GM18505 (cell line): ENCODE data around the gene MAP6D1.

ENCODE experiments used
- ATAC-seq: cut with Tn5 transposase; IDR thresholded peaks from one replicate; pipeline ENCODE4 v1.9.1; 2021; ENCODE audit not compliant: unreplicated experiment
- POLR2A ChIP-seq: IDR thresholded peaks from 4 replicates; pipeline ENCODE4 v1.6.1; 2011; ENCODE audit warnings: borderline replicate concordance; ENCODE audit not compliant: insufficient read depth, insufficient read length; ENCODE audit errors: extremely low read depth

MAP6D1 gene

DNA sequence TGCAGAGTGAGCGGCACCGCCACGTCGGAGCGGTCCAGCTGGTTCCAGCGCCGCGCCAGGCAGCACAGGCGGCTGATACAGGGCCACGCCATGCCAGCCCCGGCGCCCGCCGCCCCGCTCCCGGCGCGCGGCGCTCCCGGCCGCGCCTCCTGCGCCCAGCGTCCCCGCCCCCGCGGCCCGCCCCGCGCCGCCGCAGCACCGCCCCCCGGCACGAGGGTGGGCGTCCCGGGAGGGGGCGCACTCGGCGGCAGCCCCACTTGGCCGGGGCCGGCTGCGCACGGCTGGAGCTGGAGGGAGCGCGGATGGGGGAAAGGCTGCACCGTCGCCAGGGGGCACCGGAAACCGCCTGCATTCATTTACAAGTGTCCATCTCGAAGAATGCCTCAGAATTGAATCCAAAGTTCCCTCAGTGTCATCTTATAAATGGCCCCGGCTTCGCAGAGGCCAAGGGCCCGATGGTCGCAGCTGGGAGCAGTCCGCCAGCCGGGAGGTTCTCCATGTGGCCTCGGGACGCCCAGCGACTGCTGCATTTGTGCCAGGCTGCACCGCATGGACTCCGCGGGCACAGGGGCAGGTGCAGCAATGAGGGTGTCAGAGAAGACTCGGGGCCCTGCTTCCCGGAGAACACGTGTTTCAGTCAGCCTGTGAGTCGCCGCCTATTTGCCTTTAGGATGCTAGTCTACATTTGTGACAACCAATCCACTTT lies at the start of gene MAP6D1:
TSS of gene MAP6D1 (minus strand) at position 122 of the 706 bp plus-strand sequence. CDS start at position 92, 30 bp downstream.
- TF ChIP-seq POLR2A = no peak
- ATAC-seq = peak; percentile 43

DNA sequence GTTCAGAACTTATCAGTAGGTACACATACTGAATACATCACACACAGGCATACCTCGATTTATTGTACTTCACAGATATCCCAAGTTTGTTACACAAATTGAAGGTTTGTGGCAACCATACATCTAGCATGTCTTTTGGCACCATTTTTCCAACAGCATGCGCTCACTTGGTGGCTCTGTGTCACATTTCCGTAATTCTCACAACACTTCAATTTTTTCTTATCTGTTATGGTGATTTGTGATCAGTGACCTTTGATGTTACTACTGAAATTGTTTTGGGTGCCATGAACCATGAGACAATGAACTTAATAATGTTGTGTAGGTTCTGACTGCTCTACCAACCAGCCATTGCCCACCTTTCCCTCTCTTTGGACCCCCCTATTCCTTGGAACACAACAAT lies 48.5 kb upstream of the MAP6D1 start:
- no peak for ATAC-seq
- TF ChIP-seq POLR2A = no peak

DNA sequence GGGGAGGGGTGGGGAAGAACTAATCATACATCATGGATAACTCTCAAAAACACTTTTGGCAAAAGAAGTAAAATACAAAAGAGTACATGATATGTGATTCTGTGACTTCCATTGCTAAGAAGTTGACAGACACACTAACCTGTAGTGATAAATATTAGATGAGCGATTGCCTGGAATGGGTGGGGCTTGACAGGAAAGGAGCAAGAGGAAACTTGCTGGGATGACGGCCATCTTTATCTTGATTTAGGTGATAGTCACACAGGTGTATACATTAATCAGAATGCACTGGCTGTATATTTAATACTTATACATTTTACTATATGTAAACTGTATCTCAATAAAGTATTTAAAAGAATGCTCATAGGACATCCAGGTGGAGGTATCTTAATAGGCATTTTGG lies 46.2 kb upstream of the MAP6D1 start:
- no peak for ATAC-seq
- TF ChIP-seq POLR2A = no peak

DNA sequence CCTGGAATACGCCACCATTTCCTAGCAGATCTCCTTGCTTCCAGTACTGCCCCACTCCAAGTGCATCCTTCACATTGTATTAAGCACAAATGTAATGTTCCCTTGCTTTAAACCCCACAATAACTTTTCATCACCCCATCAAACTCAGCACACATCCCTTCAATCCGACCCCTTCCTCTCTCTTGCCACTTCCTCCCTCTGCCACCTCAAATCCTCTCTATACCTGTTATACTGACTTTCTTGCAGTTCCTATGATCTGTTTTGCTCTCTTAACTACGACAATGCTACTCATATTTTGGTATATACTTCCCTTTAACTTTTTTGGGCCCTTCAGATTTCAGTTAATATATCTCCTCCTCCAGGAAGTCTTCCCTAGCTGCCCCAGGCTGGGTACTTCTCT lies 45.2 kb upstream of the MAP6D1 start:
- no peak for ATAC-seq
- no peak for TF ChIP-seq POLR2A

DNA sequence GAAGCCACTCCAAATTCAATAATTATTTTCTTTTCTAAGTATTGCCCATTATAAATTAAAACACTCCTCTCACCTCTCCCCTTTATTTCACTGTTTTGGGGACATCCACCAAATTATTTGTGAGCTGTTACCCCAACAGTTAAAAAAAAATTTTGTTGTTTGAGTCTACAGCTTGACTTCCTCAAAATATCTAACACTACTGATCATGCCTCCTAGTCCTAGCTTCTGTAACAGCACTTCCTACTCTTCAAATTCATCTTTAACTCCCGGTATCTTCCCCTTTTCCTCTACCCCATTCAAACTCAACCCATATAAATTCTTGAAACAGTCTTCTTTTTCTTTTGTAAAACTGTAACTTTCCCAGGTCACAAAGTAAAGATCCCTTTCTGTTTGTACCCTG lies 43.4 kb upstream of the MAP6D1 start:
- no peak for ATAC-seq
- no peak for TF ChIP-seq POLR2A

DNA sequence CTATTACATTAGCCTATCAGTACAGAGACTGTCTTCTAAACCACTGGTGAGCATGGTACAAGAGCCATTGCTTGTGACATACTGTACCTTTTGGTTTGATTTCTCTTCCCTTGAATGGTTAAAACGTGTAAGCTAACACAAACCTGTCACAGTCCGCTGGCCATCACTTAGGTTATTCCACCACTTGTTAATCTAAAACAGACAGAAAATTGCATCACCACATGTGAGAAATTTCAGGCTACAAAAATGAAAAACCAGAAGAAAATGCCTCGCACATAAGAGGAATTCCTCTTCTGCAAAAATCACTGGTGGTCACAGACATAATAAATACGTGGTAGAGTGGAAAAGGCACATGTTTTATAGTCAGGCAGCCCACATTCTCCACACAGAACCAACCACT lies 37.2 kb upstream of the MAP6D1 start:
- TF ChIP-seq POLR2A = no peak
- ATAC-seq = no peak

DNA sequence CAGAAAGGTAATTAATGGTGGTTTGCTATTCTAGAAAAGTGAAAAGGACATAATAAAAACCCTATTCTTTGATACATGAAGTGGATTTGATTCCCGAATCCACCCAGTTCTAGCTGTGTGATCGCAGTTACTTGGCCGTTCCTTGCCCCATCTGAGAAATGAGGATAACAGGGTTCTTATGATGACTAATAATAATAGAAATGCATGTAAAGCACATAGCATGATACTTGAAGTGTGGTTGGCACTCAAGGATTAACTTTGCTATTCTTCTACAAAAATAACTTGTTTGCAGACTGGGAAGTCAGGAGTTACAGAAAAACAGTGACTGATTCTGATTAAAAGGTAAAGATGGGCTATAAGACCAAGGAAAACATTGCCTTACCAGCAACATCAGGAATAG lies 32.5 kb upstream of the MAP6D1 start:
- ATAC-seq = no peak

DNA sequence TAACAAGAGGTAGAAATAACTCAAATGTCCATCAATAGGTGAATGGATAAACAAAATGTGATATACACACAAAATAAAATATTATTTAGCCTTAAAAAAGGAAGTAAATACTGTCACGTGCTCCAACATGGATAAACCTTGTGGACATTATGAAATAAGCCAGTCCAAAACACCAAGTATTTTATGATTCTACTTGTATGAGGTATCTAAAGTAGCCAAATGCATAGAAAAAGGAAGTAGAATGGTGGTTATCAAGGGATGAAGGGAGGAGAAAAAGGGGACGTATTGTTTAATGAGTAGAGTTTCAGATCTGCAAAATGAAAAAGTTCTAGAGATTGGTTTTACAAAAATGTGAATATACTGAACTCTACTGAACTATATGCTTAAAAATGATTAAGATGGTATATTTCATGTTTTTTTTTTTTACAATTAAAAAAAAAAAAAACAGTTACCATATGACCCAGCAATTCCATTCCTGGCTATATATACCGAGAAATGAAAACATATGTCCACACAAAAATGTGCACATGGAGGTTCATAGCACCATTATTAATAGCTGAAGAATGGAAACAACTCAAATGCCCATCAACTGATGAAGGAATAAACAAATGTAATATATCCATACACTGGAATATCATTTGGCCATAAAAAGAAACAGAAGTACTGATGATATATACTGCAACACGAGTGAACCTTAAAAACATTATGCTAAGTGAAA lies 29.1 kb upstream of the MAP6D1 start:
- no peak for ATAC-seq
- no peak for TF ChIP-seq POLR2A

More for the DNA sequence above, 32.5 kb upstream of the MAP6D1 start:
- no peak for TF ChIP-seq POLR2A

DNA sequence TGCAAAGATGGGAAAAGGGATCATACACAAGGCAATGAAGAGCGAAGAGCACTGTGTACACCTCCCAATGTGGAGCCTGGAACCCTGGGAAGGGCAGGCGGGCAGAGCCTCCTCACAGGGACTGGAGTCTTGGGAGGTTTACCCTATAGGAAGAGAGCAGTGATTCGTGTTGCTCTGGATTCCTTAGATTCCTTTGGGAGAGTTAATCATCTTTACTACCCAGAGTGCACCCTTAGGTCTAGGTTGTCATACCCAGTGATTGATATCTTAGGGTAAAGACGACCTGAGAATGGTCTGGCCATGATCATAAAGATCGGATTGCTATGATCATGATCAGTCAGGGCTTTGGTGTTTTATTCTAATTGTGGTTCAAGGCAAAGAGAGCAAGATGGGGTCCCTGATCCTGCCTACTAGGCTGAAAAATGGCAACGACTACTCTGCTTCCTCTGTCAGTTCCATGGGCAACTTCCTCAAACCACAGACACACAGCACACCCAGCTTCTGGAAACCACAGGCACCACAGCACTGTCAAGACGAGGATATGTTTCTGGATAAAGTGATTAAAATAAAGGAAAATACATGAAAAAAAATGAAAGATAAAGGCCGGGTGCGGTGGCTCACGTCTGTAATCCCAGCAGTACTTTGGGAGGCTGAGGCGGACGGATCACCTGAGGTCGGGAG lies 20.4 kb upstream of the MAP6D1 start:
- ATAC-seq = no peak
- no peak for TF ChIP-seq POLR2A

DNA sequence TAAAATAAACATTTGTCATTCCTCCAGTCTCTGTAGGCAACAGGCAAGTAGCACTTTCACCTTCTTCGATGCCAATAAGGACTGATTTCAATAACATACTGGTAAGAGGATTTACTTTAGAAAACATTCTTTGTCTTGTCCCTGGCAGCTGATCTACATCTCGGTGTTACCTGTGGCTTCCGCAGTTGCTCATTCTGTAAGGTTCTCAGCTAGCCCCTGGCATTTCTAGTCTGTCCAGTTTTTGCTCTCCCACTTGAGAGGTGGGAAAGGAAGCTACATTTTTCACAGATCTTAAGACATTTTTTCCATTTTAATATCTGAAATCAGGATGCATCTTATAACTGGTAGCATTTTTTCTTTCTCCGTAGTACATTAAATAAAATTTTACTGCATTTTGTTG lies 19.7 kb upstream of the MAP6D1 start:
- TF ChIP-seq POLR2A = no peak
- ATAC-seq = no peak

DNA sequence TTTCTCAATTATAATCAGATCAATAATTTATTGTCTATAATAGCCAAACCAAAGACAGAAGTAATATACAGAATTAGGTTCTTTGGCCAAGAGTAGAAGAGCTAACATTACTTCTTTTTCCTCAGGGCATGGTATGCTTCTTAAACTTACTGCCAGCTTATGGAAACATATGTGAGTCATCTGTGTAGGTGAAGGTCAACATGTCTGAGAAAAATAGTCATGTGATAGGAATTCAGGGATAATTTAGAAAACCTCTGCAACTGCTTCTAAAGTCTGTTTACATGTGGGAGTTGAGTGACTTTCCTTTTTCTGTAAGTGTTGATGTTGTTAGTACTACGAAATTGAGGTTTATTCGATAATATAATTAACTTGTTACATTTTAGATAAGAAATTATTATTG lies 19.2 kb upstream of the MAP6D1 start:
- ATAC-seq = no peak
- no peak for TF ChIP-seq POLR2A

DNA sequence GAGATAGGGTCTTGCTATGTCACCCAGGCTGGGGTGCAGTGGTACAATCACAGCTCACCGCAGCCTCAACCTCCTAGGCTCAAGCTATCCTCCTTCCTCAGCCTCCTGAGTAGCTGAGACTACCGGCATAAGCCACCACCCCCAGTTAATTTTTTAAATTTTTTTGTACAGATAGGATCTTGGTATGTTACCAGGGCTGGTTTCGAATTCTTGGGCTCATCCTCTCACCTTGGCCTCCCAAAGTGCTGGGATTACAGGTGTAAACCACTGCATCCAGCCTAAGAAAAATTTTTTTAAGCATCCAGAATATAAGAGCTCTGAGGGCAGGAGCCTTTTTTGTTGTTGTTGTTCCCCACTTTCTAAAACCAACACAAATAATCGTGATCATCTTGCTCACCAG lies 14.4 kb upstream of the MAP6D1 start:
- no peak for ATAC-seq
- no peak for TF ChIP-seq POLR2A

DNA sequence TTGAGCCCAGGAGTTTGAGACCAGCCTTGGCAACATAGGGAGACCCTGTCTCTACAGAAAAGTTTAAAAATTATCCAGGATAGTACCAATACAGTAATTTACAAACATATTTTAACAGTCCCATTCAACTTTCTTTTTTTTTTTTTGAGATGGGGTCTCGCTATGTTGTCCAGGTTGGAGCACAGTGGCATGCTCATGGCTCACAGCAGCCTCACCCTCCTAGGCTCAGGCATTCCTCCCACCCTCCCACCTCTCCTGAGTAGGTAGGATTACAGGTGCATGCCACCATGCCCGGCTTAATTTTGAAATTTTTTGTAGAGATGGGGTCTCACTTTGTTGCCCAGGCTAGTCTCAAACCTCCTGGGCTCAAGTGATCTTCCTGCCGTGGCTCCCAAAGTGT lies 12.5 kb upstream of the MAP6D1 start:
- no peak for TF ChIP-seq POLR2A
- no peak for ATAC-seq

DNA sequence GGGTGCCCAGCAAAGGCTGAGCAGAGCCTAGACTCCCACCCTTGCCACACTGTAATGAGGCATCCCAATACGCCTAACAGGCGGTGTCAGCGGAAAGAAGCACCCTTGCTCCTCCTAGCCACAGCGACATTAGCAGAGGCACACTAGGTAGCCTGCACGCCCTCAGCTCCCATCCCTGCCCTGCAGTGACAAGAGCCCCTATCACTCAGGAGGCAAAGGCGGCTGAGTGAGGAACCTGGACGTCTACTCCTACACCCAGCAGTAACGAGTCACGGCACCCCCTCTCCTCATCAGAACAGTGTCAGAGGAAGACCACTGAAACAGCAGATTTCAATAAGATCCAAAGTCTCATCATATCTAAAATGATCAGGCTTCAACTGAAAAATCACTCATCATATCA lies 12.0 kb upstream of the MAP6D1 start:
- TF ChIP-seq POLR2A = no peak
- no peak for ATAC-seq
